GM12874 (cell line): ENCODE data around the gene MAP1A.

Experiments used
- CTCF ChIP-seq: IDR thresholded peaks from 2 replicates; pipeline ENCODE4 v1.5.1; 2011; ENCODE audit warnings: low read depth, mild to moderate bottlenecking, control low read depth, low read length, moderate library complexity; ENCODE audit not compliant: insufficient read depth

The MAP1A gene

GRCh38 chr15:43527802-43528541 is 10.6 kb downstream of the MAP1A start:
- TF ChIP-seq CTCF: no peak

- TF ChIP-seq CTCF: no peak
Measured at GRCh38 chr15:43528542-43529007, 11.2 kb downstream of the MAP1A start.

GRCh38 chr15:43529141-43529540 is 11.7 kb downstream of the MAP1A start:
- no peak for TF ChIP-seq CTCF

DNA sequence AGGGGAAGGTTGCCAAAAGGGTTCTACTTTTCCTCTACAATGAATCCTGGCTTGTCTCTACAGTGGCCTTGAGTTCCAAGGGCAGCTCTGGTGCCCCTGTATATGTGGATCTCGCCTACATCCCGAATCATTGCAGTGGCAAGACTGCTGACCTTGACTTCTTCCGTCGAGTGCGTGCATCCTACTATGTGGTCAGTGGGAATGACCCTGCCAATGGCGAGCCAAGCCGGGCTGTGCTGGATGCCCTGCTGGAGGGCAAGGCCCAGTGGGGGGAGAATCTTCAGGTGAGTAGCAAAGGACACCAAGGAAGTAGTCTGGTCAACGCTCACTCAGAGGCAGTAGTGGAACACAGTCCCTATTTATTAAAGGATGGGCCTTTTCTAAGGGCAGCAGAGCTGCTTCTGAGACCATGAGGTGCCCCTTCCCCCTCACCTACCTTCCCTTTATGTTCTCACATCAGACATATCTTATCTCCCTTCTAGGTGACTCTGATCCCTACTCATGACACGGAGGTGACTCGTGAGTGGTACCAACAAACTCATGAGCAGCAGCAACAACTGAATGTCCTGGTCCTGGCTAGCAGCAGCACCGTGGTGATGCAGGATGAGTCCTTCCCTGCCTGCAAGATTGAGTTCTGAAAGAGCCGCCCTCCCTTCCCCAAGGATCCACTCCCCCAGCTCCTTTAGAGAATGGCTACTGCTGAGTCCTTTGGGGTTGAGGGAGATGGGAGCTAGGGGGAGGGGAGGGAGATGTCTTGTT is 12.4 kb downstream of the MAP1A start:
- TF ChIP-seq CTCF: no peak

- no peak for TF ChIP-seq CTCF
Measured at GRCh38 chr15:43531018-43531670, 13.7 kb downstream of the MAP1A start.

- no peak for TF ChIP-seq CTCF
Measured at GRCh38 chr15:43534897-43535296, 17.5 kb downstream of the MAP1A start.

- no peak for TF ChIP-seq CTCF
Measured at GRCh38 chr15:43538091-43538490, 20.7 kb downstream of the MAP1A start.
